NCI-H2196 (cell line): ENCODE data around the gene ASB3.
"Not testable (repeated sequence)": the region's sequence is repeated elsewhere in the genome, so short reads cannot be mapped to it uniquely, and the experiment has no call there.

Experiments used
- DNase-seq: peaks from one replicate; lab custom pipeline; 2025; ENCODE audit not compliant: unreplicated experiment; lab: John Stamatoyannopoulos, UW

The ASB3 gene

DNA sequence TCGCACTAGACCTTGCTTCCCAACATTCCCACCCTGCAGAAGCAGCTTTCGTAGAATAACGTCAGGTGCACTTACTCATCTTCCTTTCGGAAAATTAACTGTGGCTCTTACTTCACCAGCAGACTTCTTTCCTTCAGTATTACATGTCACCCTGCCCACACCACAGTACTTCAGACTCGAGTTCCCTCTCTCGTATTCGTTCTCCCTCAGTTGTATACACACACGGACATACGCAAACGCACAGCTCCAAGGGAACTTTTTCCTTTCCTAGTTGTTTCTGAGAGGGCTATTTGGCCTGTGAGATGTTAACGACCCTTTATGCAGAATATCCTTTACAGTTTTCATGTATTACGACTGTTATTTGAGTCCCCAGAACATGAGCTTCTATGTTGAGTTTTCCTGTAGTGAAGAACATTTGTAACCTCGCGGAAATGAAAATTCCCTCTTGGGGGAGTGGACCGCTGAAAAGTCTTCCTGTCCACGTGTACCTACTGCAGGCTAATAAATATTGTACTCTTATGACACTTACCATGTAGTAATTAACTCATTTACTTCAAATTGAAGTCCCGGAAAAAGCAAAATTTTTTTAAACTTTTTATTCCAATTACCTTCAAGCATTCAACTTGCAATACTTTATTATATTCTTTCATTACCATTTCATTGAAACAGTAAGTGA, 999 bp upstream of the ASB3 start:
- DNase-seq, result no peak

DNA sequence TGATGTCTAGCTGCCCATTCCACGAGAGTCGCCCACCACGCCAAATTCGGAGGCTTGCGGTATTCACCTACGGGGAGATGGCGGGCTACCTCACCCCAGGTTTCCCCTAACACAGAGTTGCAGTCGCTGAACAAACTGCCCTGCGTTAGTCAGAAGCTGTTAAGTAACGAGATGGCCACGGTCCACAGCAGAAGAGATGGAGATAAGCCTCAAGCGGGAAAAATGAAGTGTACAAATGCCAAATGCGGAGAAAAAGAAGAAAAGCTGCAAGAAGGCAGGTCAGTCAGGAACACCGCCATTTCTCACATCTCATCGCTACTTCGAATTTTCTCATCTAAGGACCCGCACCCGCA, 425 bp downstream of the ASB3 start:
- DNase-seq, result no peak

DNA sequence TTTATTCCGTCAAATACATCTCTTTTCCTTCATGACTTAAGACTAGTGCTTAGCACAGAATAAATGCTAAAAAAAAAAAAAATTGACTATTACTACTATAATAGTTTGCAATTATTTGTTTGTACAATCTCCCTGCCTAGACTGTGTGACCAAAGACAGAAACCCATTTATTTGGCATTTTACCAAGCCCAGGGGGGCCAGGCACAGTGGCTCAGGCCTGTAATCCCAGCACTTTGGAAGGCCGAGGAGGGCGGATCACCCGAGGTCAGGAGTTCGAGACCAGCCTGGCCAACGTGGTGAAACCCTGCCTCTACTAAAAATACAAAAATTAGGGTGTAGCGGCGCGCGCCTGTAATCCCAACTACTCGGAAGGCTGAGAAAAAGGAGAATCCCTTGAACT, 1.4 kb downstream of the ASB3 start:
- no peak for DNase-seq

DNA sequence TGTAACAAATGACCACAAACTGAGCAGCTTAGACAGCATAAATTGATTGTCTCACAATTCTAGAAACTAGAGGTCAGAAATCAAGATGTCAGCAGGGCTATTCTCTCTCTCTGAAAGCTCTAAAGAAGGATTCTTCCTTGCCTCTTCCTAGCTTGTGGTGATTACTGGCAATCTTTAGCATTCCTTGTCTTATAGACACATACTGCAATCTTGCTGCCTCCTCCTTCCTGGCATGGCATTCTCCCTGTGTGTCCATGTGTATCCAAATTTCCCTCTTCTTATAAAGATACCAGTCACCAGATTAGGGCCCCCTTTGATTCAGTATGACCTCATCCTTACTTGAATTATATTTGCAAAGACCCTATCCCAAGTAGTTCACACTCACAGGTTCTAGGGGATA, 2.3 kb downstream of the ASB3 start:
- DNase-seq, result no peak

DNA sequence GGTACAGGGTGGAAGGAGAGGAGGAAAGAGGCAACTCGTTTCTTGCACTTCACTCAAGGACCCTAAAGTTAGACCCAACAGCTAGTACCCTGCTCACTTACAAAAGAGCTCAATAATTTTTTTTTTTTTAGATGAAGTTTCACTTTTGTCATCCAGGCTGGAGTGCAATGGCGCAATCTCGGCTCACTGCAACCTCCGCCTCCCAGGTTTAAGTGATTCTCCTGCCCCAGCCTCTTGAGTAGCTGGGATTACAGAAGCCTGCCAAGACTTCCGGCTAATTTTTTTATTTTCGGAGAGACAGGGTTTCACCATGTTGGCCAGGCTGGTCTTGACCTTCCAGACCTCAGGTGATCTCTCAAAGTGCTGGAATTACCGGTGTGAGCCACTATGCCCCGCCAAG, 4.1 kb downstream of the ASB3 start:
- DNase-seq, result no peak

DNA sequence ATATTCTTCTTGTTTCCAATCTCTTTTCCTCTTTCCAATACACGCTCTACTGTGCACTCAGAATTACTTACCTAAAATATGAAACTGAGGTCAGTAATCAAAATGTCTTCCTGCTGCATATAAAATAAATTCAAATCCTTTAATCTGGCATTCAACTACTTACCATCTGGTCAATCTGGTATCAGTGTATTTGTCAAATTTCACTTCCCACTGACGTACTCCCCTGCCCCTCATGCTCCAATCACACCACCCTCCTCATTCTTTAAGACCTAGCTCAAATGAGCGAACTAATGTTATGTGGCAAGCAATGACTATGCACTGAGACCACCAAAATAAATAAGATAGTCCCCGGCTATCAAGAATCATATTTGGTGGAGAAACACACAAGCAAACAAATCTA, 6.7 kb downstream of the ASB3 start:
- no peak for DNase-seq

DNA sequence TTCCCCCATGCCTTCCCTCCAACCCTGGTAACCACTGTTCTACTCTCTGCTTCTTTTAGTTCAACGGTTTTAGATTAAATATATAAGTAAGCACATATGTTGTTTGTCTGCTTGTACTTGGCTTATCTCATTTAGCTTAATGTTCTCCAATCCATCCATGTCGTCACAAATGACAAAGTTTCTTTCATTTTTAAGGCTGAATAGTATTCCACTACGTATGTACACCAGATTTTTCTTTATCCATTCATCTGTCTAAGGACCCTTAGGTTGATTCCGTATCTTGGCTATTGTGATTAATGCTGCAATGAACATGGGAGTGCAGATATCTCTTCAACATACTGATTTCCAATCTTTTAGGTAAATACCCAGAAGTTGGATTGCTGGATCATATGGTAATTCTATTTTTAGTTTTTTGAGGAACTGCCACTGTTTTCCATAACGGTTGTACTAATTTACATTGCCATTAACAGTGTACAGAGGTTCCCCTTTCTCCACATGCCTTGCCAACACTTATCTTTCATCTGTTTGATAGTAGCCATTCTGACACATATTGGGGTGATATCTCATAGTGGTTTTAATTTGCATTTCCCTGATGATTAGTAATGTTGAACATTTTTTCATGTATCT, 8.1 kb downstream of the ASB3 start:
- no peak for DNase-seq

DNA sequence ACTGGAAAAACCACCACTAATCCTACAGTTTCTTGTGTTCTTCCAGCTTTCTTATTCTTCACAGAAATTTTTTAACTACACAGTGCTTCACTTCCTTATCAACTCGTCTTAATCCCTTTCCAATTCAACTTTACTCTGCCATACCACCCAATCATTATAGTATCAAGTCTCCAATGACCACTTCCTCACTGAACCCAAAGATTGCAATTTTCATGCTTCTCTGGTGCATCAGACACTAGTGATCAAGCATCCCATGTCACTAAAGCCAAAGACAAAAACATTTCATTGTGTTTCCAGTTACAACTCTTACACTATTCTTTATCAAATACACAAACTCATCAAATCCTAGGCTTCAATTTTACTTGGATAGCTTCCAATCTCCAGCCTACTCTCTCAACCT, 9.6 kb downstream of the ASB3 start:
- no peak for DNase-seq

DNA sequence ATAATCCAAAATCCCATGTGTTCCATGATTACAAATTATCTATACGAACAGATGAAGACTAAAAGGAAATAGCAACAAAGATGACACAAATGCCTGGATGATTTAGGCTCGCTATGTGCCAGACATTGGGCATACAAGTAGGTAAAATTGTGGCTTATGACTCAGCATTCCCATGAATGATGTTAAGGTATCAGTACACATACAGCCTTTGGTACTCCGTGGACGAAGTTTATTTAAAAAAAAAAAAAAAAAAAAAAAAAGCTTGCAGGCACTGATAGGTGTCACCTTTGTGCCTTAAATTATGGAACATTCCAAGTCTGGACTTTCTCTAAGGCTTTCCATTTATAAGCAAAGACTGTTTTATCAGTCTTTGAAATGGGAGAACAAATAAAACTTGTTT, 16.5 kb downstream of the ASB3 start:
- no peak for DNase-seq

DNA sequence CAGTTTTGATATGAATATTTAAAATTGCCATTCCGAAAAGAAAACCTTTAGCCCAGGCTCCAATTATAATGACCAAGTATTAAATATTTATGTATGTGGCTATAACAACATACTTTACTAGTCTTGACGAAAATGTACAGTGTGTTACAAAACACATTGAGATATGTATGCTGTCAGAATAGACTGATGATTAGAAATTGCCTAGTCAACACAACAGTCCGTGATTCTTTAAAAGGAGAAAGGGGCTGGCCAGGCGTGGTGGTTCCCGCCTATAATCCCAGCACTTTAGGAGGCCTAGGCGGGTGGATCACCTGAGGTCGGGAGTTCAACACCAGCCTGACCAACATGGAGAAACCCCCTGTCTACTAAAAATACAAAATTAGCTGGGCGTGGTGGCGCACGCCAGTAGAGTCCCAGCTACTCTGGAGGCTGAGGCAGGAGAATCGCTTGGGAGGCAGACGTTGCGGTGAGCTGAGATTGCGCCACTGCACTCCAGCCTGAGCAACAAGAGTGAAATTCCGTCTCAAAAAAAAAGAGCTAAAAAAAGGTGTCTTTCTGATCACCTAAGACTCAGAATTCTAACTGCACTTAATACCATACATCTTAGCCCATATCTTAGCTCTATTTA, 17.3 kb downstream of the ASB3 start:
- no peak for DNase-seq

DNA sequence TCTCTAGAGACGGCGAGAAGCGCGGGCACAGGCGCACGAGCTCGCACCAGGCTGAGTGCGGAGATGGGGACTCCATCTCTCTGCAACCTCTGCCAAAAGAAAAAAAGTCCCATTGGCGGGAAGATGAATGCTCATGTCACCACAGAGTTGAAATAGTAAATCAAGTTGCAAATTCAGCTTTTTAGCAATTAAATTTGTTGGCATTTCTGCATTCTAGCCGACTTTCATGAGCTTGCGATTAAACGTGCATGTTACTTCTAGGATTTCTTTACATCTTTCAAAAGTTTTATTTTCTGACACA, 18.6 kb downstream of the ASB3 start:
- DNase-seq, result no peak

DNA sequence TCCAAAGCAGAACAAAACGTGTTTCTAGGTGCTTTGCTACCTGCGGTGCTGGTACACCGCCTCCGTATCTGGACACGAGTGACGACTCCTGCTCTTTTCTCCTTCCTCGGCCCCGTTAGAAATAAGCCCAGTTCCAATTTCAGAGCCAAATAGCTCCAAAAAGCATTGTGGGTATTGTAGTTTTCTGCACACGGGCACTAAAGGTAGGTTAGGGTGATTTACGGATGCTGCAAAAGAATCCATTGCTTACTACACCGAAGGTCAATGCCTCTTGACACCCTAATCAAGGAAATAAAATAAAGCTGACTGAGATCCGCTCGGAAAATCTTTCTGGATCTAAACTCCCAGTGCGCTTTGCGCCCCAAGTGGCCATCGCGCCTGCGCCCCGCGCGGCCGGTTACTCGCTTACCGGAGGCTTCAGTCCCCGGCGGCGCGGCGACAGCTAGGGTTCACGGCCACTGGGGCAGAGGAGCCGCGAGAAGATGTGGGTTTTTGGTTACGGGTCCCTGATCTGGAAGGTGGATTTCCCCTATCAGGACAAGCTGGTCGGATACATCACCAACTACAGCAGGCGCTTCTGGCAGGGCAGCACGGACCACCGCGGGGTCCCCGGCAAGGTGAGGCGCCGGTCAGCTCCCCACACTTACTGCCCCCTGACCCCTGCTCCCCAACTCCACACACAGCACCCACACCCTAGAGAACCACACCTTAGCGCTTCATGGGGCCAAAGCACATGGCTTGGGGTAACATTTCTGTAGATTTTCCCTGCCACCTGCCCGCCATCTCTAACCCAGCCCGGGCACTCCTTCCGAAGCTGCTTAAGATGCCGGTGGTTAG, 19.1 kb downstream of the ASB3 start, which contains the start of gene CHAC2:
Gene CHAC2 (plus strand): TSS at position 400 of the 837 bp plus-strand sequence. CDS start 83 bp downstream, at position 483.
- DNase-seq, result peak; percentile 68

DNA sequence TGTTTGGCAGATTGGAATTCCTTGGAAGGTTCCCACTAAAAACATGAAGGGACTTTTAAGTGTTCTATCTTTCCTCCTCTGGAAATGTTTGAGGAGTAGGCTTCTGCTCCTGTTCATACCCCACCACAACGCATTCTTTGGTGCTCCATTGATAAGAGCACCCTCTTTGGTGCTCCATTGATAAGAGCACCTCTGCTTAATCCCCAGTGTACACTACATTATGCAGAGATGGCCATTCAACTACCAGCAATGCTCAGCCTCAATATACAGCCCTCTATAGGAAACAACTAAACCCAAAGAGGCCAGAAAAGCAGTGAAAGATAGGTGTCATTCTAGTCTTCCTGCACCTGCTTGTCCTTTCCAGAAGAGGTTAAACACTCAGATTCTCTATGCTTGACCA, 21.0 kb downstream of the ASB3 start:
- DNase-seq, result no peak

DNA sequence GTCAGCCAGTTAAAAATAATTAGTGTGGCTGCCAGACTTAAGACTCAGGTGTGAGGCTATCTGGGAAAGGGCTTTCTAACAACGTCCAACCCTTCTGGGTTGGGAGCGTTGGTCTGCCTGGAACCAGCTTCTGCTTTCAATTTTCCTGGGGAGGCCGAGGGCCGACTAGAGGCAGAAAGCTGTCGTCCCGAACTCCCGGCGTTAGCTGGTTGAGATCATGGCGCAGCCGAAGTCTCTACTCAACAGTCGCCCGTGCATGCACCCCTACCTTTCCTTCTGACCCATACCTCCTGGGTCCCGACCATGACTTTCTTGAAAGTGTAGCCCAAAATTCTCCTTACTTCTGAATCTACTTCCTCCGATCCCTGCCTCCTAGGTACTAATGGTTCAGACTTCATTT, 29.5 kb downstream of the ASB3 start:
- not testable (repeated sequence) for DNase-seq

DNA sequence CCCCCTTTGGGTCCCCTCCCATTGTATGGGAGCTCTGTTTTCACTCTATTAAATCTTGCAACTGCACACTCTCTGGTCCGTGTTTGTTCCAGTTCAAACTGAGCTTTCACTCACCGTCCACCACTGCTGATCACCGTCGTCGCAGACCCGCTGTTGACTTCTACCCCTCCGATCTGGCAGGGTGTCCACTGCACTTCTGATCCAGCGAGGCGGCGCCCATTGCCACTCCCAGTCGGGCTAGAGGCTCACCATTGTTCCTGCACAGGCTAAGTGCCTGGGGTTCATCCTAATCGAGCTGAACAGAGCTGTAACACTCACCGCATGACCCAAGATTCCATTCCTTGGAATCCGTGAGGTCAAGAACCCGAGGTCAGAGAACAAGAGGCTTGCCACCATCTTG, 30.1 kb downstream of the ASB3 start:
- DNase-seq, result no peak

DNA sequence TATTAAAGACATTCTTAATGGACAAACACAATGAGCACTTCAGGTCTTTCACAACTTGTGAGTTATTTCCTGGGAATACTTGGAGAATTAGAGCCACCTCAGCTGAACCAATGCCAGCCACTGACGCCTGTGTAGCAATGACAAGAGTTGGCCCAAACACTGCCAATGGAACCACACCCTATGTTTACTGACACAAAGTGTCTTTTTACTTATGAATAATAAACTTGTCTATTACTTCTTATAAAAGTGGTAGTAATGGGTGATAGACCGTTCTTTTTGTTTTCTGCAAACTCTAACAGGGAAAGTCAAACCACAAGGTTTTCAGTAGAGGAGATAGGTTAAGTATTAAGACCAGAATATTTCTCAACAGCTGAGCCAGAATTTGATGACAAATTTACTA, 31.6 kb downstream of the ASB3 start:
- no peak for DNase-seq

DNA sequence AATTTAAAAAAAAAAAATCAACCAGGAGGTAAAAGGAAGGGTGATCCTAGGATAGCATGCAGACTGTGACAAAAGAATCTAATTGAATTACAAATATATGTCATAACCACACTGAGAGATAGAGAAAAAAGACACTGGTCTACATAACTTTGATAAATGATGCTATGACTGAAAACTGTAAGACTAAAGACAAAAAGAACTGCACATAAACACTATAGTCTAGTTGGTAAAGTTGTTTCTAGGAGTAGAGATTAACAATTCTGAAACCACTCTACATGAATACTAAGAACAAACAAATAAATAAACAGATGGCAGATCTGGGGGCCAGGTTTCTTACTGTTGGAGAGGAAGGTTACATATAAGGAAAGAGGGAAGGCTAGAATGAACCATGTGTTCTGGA, 33.7 kb downstream of the ASB3 start:
- DNase-seq, result no peak

DNA sequence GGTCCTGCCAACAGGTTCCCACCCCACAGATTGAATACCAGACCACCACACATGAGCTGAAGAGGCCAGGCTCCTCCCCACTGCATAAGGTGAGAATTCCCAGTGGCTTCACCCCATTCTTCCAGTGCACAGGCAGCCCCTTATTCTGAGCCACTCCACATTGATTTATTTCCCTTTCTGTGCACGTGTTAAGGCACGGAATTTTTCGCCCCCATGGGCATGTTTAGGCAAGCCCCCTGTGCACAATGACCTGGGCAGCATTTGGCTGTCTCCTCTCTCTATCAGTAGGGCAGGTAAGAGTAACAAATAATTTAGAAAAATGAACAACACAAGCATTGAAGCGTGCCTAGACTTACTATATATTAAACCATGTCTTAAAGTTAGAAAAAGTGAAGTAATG, 34.4 kb downstream of the ASB3 start:
- DNase-seq, result no peak

DNA sequence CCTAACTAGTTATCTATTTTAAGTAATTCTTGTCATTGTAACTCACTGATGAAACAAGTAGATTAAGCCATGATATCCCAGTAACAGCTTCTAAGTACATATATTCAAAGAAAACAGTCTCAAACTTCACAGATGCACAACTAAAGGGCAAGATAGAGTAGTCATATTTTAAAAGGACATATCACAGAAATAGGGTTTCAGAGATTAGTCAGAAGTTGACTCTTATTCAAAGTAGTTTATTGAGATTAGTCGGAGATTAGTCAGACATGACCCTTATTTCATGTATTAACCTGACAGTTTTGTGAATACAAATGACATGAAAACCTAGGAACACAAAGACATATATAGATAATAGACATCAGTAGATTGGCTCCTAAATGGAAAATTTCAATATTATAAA, 35.0 kb downstream of the ASB3 start:
- no peak for DNase-seq

DNA sequence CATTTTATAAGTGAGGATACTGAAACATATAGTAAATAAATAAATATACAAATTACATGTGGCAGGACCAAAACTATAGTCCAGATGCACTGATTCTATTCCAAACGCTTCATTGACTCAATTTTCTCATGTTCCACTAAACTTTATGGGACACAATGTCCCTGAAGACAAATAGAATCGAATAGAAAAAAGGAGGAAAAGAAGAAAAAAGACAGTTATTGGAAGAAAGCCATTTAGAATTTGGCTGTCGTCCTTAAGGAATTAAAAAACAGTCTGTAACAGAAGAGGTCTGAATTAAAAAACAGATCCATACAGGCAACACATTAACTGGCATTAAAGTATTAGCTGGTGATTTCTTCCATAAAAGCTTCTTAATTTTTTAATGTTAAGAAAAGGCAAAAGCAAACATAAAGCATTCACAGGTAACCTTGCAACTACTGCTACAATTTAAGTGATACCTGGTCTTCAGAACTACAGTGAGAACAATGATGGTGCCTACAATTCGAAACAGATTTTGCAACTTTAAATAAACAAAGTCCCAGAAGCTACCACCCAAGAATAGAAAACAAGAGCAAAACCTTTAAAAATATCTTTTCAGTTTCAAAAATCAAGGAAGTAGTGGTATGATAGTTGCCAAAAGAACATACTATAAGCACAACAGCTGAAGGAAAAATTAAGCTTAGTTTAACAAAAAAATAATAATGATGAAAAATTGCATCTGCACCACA, 36.5 kb downstream of the ASB3 start:
- DNase-seq, result no peak

DNA sequence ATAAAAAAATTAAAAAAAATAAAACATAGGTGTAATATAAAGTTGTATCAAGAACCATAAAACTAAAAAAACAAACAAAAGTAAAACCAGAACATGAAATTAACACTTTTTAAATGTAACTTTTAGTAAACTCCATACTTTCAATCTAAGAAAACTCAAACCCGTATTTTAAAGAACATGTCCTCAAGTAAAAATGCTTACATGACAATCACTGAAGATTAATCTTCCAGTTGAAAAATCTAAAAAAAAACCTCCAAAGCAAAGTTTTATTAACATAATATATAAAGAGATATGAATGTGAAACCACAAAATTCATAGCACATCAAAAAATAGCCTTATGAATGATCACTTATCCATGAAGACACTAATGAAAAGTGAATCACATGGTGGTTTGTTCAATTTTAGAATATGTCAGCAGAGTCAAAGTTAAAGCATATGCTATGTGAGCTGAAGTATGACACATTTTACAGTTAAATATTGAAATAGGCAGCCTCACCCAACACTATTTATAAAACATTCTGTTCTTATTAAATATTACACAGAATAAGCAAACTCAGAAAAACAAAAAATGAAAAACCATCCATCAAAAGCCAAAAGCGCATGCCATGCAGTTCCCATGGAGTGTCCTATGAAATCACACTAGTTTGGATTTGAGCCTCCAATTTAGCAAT, 42.2 kb downstream of the ASB3 start:
- no peak for DNase-seq
